B cell (primary cell): ENCODE results near the gene RPP30.

ENCODE experiments used
- EZH2 ChIP-seq: IDR thresholded peaks from 2 replicates; pipeline ENCODE4 v1.6.1; 2012; ENCODE audit warnings: borderline replicate concordance, low read depth, mild to moderate bottlenecking, moderate library complexity, low read length; ENCODE audit not compliant: insufficient read depth, poor library complexity, severe bottlenecking
- TF ChIP-seq, protein P1 (sequence below): fragments of 200-600 bp; IDR thresholded peaks from one replicate; pipeline ENCODE4 v1.8.0; 2022; ENCODE audit warnings: antibody characterized with exemption, mild to moderate bottlenecking

- TF ChIP-seq, protein P1, sequence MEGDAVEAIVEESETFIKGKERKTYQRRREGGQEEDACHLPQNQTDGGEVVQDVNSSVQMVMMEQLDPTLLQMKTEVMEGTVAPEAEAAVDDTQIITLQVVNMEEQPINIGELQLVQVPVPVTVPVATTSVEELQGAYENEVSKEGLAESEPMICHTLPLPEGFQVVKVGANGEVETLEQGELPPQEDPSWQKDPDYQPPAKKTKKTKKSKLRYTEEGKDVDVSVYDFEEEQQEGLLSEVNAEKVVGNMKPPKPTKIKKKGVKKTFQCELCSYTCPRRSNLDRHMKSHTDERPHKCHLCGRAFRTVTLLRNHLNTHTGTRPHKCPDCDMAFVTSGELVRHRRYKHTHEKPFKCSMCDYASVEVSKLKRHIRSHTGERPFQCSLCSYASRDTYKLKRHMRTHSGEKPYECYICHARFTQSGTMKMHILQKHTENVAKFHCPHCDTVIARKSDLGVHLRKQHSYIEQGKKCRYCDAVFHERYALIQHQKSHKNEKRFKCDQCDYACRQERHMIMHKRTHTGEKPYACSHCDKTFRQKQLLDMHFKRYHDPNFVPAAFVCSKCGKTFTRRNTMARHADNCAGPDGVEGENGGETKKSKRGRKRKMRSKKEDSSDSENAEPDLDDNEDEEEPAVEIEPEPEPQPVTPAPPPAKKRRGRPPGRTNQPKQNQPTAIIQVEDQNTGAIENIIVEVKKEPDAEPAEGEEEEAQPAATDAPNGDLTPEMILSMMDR: no peak
- TF ChIP-seq EZH2: no peak
Measured at GRCh38 chr10:90945491-90946070, 73.8 kb downstream of the RPP30 start.
